K562 (cell line): Measurements from ENCODE around the gene TMC6. TPM values are rescaled to one million over a fixed set of nuclear protein-coding genes. Genes with fewer than 3 reads are reported as not detected.

Experiments
- ATAC-seq: fragments of 200-7000 bp; cut with Tn5 transposase; 3 replicates; pipeline ENCODE4 v1.9.1; 2020; ENCODE audit warnings: moderate library complexity
- BruUV-seq: library from RNA; stranded (reverse); fragments of 400-500 nt; replicated peaks from 2 replicates; lab custom pipeline; 2021; lab: Mats Ljungman, UMichigan
- CTCF ChIA-PET: fragments of 300-600 bp; formaldehyde crosslinking; extraction: SDS; loops from one replicate; lab custom pipeline; 2021; ENCODE audit warnings: low intra/inter-chr PET ratio; lab: Yijun Ruan, JAX
- POLR2A ChIA-PET: fragments of 300-600, 350-650 bp; sonication (Branson Sonifier 250); formaldehyde crosslinking; extraction: SDS; loops from one replicate; lab custom pipeline; 2021; ENCODE audit warnings: antibody characterized with exemption, inconsistent platforms; lab: Yijun Ruan, JAX
- DNase-seq, 4 experiments: peaks; one replicate each; pipeline versions ENCODE4 v3.0.0 to v3.0.0-alpha.2; 2011 to 2018; ENCODE audit warnings: low spot score in 3 of 4, mixed read lengths in 3 of 4; ENCODE audit errors: extremely low read depth in 1 of 4
- FAIRE-seq: peaks from 2 replicates; lab custom pipeline; 2011; peaks lifted over from hg19 to GRCh38; lab: Jason Lieb, UNC
- H2AFZ ChIP-seq: 2 replicates; pipeline ENCODE4 v1.6.0; 2011; ENCODE audit warnings: low read depth, low read length, control low read depth, inconsistent platforms
- H3K27ac ChIP-seq: fragments of 200-600 bp; 3 replicates; pipeline ENCODE4 v1.8.0; 2011; ENCODE audit warnings: low read depth, mild to moderate bottlenecking, control low read depth, inconsistent platforms, low read length, moderate library complexity, mixed read lengths; ENCODE audit errors: extremely low read depth
- H3K27me3 ChIP-seq, 2 experiments: fragments of 300-600 bp in 1 of 2; 2 replicates in 1 of 2; 3 replicates in 1 of 2; pipeline versions ENCODE4 v1.6.0 to v1.8.0; 2011; ENCODE audit warnings: inconsistent platforms in 2 of 2, low read length in 2 of 2, mild to moderate bottlenecking in 1 of 2, mixed read lengths in 1 of 2, moderate library complexity in 1 of 2; ENCODE audit not compliant: control insufficient read depth in 2 of 2, insufficient read depth in 2 of 2
- H3K36me3 ChIP-seq: fragments of 300-600 bp; 3 replicates; pipeline ENCODE4 v1.8.0; 2011; ENCODE audit warnings: mild to moderate bottlenecking, low read length, inconsistent platforms; ENCODE audit not compliant: control insufficient read depth, insufficient read depth
- H3K4me1 ChIP-seq, 2 experiments: fragments of 200-600 bp in 1 of 2; replicated peaks in 1 of 2; 2 replicates in 1 of 2; 3 replicates in 1 of 2; pipeline versions ENCODE4 v1.5.1 to v1.8.0; 2011; ENCODE audit warnings: inconsistent platforms in 2 of 2, low read length in 2 of 2, mild to moderate bottlenecking in 1 of 2, mixed read lengths in 1 of 2, moderate library complexity in 1 of 2; ENCODE audit not compliant: control insufficient read depth in 2 of 2, insufficient read depth in 2 of 2
- H3K4me2 ChIP-seq: 2 replicates; pipeline ENCODE4 v1.6.1; 2011; ENCODE audit warnings: low read length, control low read depth, inconsistent platforms, mixed read lengths; ENCODE audit not compliant: insufficient read depth
- H3K4me3 ChIP-seq: fragments of 200-600 bp; sonication (generic), shearing (Covaris generic); 2 replicates; pipeline ENCODE4 v1.5.1; 2016; ENCODE audit warnings: control low read depth, inconsistent platforms
- H3K79me2 ChIP-seq: fragments of 200-600 bp; 3 replicates; pipeline ENCODE4 v1.8.0; 2011; ENCODE audit warnings: low read length, inconsistent platforms; ENCODE audit not compliant: control insufficient read depth, insufficient read depth
- H3K9ac ChIP-seq, 2 experiments: 2 replicates each; pipeline versions ENCODE4 v1.6.0 to v1.6.1; 2011; ENCODE audit warnings: low read depth in 2 of 2, low read length in 2 of 2, control low read depth in 1 of 2, inconsistent platforms in 1 of 2, mild to moderate bottlenecking in 1 of 2, mixed read lengths in 1 of 2; ENCODE audit not compliant: insufficient read depth in 1 of 2
- H3K9me1 ChIP-seq: one replicate; pipeline ENCODE4 v1.6.0; 2011; ENCODE audit warnings: inconsistent platforms, mild to moderate bottlenecking, low read length, moderate library complexity; ENCODE audit not compliant: control insufficient read depth, insufficient read depth
- H3K9me3 ChIP-seq: replicated peaks from 2 replicates; pipeline ENCODE4 v1.5.1; 2011; ENCODE audit warnings: low read depth, low read length, inconsistent platforms; ENCODE audit not compliant: control insufficient read depth, insufficient read depth
- H4K20me1 ChIP-seq: replicated peaks from 2 replicates; pipeline ENCODE4 v1.6.1; 2011; ENCODE audit warnings: low read length, inconsistent platforms, mixed read lengths; ENCODE audit not compliant: control insufficient read depth, insufficient read depth
- DPF2 ChIP-seq: fragments of 450-650 bp; IDR thresholded peaks from 2 replicates; pipeline ENCODE4 v1.6.1; 2016
- NUFIP1 ChIP-seq: fragments of 450-650 bp; IDR thresholded peaks from 2 replicates; pipeline ENCODE4 v1.6.1; 2018; ENCODE audit not compliant: partially characterized antibody
- RNF2 ChIP-seq: sonication (generic); IDR thresholded peaks from 2 replicates; pipeline ENCODE4 v1.6.1; 2016
- TBP ChIP-seq: optimal IDR thresholded peaks from 2 replicates; pipeline ENCODE3; 2011; ENCODE audit warnings: low read depth, low read length, improper control_type of control experiment
- WGBS: fragments of 100-300 bp; shearing (Covaris generic); methylation state at CpG from one replicate; pipeline ENCODE4 v1.1.6; 2016; ENCODE audit warnings: low coverage, mixed read lengths; ENCODE audit not compliant: insufficient coverage; ENCODE audit errors: missing lambda C conversion rate; 5-methylcytosine and 5-hydroxymethylcytosine counted together
- in situ Hi-C: fragments of 300-500 bp; cut with MboI; formaldehyde crosslinking; loops from 4 replicates; pipeline ENCODE4 v1.15.0; 2018; ENCODE audit warnings: inconsistent platforms, mixed read lengths
- intact Hi-C: fragments of 100-400 bp; cut with micrococcal nuclease; formaldehyde crosslinking; loops from 2 replicates; pipeline ENCODE4 v1.14.2; 2022
- polyA plus RNA-seq, 8 experiments: library from polyadenylated mRNA; depleted of rRNA in 4 of 8; stranded (reverse) in 5 of 8; unstranded in 3 of 8; fragments of >200 nt; fragmentation: Nextera tagmentation in 2 of 8; fragmentation: Illumina TruSeq in 1 of 8; extraction: Ambion mirVana in 2 of 8; extraction: Trizol in 1 of 8; gene quantifications; 2 replicates each; pipeline versions ENCODE4 v1.2.1 to v1.2.3, GENCODE V29; 2011 to 2014; ENCODE audit warnings: inconsistent platforms in 1 of 8, missing spikeins in 1 of 8
- total RNA-seq, 7 experiments: library from RNA; depleted of rRNA in 6 of 7; stranded (reverse); fragments of >200 nt in 6 of 7; fragmentation: Illumina TruSeq in 2 of 7; extraction: Trizol in 2 of 7; gene quantifications; 2 replicates each; pipeline versions ENCODE4 v1.2.1 to v1.2.3, GENCODE V29; 2011 to 2021; ENCODE audit warnings: low replicate concordance in 1 of 7

The TMC6 gene
- total and polyA plus RNA-seq, 9 of the 15 experiments (the other 6 are each of a cell fraction or from before 2014, with no cell fraction given): 4.1 to 351 (median 66.9) TPM

DNA sequence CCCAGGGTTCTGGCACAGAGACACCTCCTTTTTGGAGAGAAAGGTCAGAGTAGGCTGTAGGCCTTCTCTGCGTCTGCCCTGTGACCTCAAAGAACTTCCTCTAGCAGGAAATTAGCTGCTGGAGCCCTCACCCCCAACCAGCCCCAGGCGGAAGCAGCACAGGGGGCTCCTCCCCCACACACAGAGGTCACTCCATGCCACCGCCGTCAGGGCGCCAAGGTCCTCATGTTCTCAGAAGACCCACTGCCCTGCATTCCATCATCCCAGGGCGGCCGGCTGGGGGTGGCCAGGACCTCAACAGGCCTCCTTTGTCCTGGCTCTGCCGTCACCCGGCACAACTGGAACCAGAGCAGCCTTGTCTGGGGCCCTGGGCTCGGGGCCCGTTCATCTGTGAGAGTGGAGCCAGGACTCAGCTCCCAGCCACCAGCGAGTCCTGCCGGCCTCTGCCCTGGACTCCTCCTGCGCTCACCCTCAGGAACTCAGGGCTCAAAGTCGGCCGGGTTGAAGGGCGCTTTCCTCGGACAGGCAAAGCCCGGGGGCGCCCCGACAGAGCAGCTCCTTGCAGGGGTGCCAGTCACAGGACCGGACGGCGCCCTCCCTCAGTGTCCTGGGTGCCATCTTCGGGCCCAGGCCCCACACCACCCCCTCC, 1.2 kb downstream of the TMC6 start (continued):
- TF ChIP-seq TBP: peak; percentile 23

GRCh38 chr17:78126895-78127238, 1.7 kb downstream of the TMC6 start:
- Histone ChIP-seq H3K9ac (peak overlapping the region; percentile 82 to 95), H3K27ac (peak overlapping the region; percentile 81), H3K4me2 (peak overlapping the region; percentile 81), H3K4me3 (peak overlapping the region; percentile 98), H3K9me3 (no peaks in the 10 kb centered on the region), H3K79me2 (peaks cover 86% of the 10 kb centered on the region), H3K36me3 (peaks cover 53% of the 10 kb centered on the region), H4K20me1 (no peaks in the 10 kb centered on the region; the same call in 1 of the 2 replicates), H3K9me1 (no peaks in the 10 kb centered on the region), H2AFZ (no peak overlapping the region), H3K27me3 (no peaks in the 10 kb centered on the region), H3K4me1 (peaks cover 29 to 85% of the 10 kb centered on the region in 2 experiments)
- POLR2A ChIA-PET: interaction anchor here (0.7 to 2.2 kb wide), 3 partner anchors 9 to 60 kb away, joined by 3 to 14 read pairs (median 8); partner anchors contain the start of genes AFMID and TK1
- TF ChIP-seq RNF2 (no peak), DPF2 (0 out of 2 replicates have a peak, but pooled peaks have one; percentile 44), NUFIP1 (no peak)
- in situ Hi-C loops: no loop called here
- CTCF ChIA-PET: no interaction called here
- FAIRE-seq: no peak
- ATAC-seq: no peak
- intact Hi-C loops: loop anchor here (5.0 kb wide), 1 partner anchor 40 kb away; the partner anchor contains the start of gene SYNGR2
- WGBS: 82% methylated on average over 2 of the region's 6 CpGs
- no TSS peak for BruUV-seq
- DNase-seq: peak in 1 of 4 experiments; percentile 31
